HG03045 (cell line): Measurements from ENCODE around the gene EPSTI1.

ENCODE experiments used
- ATAC-seq: cut with Tn5 transposase; IDR thresholded peaks from one replicate; pipeline ENCODE4 v1.9.1; 2021; ENCODE audit warnings: mild to moderate bottlenecking, moderate library complexity; ENCODE audit not compliant: unreplicated experiment

The EPSTI1 gene, protein sequence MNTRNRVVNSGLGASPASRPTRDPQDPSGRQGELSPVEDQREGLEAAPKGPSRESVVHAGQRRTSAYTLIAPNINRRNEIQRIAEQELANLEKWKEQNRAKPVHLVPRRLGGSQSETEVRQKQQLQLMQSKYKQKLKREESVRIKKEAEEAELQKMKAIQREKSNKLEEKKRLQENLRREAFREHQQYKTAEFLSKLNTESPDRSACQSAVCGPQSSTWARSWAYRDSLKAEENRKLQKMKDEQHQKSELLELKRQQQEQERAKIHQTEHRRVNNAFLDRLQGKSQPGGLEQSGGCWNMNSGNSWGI

DNA sequence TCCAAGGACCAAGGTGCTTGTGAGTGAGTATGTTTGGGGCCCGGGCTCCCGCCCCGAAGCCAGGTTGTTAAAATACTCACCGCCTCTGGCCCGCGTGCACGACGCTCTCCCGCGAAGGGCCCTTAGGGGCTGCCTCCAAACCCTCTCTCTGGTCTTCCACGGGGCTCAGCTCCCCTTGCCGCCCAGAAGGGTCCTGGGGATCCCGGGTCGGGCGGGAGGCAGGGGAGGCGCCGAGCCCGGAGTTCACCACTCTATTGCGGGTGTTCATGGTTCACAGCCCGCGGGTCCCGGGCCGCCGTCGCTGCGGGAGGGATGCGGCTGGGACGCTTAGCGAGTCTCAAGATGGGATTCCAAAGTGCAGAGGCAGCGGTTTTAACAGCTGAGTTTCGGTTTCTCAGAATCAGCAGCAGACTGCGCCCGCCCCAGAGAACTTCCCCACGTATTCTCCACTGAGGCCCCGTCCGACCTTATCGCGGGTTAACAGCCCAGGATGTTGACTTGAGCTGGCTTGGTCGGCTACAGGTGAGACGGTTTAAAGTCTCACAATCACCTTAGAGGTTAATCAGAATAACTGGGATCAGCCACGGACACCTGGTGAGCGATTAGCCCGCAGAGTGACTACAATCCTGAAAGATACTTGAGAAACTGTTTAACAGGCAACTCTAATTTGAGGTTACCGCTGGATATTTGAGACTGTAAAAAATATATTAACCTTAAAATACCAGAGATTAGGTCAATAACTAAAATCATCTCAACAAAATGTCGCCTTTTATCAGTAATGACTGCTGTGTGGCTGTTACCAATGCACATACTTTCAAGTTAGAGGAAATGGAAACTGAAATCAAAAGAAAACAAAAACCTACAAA is at the start of gene EPSTI1:
Gene EPSTI1 (minus strand): TSS at position 344 of the 866 bp plus-strand sequence. CDS start 76 bp downstream, at position 268.
- peak; percentile 87 for ATAC-seq

DNA sequence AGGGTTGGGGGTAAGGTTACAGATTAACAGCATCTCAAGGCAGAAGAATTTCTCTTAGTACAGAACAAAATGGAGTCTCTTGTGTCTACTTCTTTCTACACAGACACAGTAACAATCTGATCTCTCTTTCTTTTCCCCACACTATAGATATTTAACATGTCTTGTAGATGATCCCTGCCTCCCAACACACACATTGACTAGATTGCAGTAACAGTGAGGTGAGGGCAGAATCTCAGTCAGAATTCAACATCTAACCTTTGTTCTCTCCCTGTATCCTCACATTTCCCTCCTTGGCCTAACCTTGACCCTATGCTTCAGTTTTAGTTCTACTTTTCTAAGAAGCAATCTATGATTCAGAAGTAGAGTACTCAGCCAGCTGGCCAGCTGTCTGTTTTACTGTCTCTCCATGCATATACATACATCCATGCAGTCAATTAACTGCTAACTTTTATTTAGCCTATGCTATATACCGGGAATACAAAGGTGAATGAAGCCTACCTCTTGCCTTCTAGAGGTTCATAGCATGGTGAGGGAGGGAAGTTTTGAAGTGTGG is 49.4 kb upstream of the EPSTI1 start:
- peak; percentile 46 for ATAC-seq

DNA sequence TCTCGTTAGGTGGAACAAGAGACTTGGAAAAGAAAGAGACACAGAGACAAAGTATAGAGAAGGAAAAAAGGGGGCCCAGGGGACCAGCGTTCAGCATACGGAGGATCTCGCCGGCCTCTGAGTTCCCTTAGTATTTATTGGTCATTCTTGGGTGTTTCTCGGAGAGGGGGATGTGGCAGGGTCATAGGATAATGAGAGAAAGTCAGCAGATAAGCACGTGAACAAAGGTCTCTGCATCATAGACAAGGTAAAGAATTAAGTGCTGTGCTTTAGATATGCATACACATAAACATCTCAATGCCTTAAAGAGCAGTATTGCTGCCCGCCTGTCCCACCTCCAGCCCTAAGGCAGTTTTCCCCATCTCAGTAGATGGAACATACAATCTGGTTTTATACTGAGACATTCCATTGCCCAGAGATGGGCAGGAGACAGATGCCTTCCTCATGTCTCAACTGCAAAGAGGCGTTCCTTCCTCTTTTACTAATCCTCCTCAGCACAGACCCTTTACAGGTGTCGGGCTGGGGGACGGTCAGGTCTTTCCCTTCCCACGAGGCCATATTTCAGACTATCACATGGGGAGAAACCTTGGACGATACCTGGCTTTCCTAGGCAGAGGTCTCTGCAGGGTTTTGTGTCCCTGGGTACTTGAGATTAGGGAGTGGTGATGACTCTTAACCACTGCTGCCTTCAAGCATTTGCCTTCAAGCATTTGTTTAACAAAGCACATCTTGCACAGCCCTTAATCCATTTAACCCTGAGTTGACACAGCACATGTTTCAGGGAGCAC is 48.7 kb upstream of the EPSTI1 start:
- peak; percentile 18 for ATAC-seq

DNA sequence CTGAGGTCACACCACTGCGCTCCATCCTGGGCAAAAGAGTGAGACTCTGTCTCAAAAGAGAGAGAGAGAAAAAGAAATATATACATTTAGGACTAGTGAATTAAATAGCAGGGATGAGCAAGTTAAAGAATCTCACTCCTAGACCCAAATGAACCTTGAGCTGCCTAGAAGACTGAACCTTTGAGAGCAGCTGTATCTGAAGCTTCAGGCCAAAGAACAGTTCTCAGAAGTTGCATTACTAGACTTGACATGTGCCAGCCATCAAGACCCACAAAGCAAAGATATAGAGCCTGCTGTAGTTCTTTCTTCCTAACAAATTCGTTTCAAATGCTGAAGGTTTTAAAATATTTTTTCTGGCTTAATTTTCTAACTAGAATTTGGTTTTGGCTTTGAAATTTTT is 47.9 kb upstream of the EPSTI1 start:
- ATAC-seq = no peak

DNA sequence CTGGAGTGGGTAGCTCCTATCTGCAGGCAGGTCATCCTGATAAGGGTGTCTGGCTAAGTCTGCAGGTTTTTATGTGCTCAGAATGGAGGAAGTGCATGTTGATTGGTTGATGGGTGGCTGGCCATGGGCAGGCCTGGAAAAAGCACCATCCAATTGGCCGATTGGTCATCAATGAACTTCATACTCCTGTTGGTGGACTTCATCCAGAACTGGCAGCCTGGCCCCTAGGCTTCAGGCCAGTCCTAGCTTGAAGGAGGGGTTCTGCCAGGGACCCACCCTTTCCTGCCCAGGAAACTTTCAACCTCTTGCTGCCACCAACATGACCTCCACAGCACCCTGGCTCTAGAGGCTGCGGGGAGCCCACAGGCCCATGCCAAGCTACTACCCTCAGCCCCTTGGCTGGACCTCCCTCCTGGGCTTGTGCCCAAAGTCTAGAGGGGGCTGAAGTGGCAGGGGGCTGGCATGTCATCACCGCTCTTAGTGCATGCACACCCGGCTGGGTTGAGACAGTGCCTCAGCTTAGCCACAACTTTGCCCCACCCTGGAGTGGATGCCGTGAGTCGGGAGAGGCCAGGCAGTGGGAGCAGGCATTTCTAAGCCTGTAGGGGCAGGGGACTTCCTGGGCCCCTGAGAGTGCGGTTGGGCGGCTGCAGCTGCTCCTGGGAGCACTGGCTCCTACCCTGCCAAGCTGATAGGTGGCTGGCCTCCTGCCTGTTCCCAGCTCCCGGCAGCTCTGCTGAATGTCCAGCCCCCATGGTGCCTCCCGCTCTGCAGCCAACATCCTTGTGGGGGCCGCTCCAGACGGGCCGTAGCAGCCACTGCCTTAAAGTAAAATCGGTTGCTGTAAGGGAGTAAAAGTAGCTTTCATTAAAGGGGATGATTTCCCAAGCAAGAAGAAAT is 44.6 kb upstream of the EPSTI1 start:
- no peak for ATAC-seq

DNA sequence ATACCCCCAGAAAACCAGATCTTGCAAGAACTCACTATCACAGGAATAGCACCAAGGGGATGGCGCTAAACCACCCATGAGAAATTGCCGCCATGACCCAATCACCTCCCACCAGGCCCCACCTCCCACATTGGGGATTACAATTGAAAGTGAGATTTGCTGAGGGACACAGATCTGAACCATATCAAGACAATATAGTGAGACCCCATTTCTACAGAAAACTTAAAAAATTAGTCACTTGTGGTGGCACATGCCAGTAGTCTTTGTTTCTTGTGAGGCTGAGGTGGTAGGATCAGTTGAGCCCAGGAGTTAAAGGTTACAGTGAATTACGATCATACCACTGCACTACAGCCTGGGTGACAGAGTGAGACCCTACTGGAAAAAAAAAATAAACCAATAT is 41.0 kb upstream of the EPSTI1 start:
- ATAC-seq = no peak

DNA sequence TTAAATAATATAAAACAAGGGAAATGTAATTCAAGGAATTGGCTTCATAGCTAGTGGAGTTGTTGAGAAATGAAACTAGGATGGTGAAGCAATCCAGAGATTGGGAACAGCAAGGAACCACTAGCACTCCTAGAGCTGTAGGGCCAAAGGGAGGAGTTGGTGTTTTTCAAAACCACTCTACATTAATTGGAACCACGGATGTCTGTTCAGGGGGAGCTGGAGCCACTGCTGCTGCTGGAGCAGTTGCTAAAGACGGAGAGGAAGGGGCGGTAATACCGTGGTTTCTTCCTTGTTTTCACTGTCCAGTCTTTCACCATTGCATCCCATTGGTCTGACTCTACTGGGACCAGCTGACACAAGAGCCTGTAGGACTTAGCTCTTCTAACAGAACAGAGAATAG is 39.8 kb upstream of the EPSTI1 start:
- ATAC-seq = no peak

DNA sequence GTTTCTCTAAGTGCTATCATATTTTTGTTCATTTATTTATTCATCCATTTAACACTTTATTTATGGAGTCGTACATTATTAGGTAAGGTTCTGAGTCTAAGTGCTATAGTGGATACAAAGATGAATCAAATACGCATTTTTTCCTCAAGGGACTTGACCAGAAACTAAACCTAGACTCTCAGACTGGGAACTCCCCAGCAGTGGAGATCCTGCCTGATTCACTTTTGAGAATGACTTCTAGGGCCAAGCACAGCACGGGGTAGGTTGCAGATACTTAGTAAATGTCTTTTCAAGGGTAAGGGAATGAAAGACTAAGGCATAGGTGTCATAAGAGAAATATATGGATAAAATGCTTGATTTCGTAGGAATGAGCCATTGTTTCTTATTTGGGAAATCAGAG is 38.5 kb upstream of the EPSTI1 start:
- ATAC-seq = no peak

DNA sequence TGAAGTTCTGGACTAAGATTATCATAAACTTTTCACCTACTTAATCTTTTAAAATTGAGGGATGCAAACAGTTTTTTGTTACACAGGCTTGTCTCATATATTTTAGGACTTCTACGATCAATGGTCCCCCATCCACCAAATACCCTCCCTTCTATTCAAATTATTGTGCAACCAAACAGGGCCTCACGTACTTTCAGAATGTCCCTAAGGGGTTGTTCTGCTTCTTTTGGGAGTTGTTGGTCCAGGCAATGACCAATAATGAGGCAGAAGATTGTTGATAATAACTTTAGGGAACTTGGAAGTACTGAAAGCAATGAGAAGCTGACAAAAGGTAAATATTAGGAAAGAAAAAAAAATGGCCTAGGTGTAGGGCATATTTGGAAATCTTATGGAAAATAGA is 34.2 kb upstream of the EPSTI1 start:
- ATAC-seq = no peak

DNA sequence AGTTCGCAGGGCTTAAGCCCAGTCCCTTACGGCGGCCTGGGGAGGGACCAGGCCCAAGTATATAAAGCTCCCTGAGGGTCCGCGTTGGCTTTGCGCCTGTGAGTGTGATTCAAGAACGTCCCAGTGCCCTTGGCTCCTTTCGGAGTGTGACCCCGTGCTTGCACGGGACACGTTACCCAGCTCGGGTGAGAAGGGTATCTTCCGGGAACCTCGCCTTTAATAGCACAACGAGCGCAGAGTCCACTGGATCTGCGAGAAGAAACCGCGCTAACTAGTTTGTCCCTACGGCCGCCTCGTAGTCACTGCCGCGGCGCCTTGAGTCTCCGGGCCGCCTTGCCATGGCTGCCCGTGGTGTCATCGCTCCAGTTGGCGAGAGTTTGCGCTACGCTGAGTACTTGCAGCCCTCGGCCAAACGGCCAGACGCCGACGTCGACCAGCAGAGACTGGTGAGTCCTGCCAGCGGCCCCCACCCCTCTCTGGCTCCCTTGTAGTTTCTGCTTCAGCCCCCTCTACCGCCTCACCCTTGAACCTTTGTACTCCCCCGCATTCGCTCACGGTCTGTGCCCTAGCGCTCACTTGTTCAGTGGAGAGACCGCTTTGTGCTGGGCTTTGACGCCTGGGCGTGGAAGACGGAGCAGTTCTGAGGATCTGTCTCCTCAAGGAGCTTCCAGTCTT is 31.4 kb upstream of the EPSTI1 start, which contains the start of gene DNAJC15:
Gene DNAJC15 (plus strand): TSS at position 298 of the 675 bp plus-strand sequence. CDS start 41 bp downstream, at position 339.
- peak; percentile 84 for ATAC-seq

DNA sequence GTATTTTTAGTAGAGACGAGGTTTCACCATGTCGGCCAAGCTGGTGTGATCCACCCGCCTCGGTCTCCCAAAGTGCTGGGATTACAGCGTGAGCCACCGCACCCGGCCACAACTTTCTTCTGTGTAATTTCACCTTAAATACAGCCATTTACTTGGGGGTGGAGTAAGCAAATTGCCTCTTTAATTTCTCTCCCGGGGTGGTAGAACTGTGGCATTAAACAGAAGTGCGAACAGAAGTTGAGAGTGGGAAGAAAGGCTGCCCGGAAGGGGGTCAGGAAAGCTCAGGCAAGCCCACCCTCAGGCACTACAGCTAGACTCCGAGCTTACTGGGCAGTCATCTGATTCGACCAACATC is 30.9 kb upstream of the EPSTI1 start:
- no peak for ATAC-seq

DNA sequence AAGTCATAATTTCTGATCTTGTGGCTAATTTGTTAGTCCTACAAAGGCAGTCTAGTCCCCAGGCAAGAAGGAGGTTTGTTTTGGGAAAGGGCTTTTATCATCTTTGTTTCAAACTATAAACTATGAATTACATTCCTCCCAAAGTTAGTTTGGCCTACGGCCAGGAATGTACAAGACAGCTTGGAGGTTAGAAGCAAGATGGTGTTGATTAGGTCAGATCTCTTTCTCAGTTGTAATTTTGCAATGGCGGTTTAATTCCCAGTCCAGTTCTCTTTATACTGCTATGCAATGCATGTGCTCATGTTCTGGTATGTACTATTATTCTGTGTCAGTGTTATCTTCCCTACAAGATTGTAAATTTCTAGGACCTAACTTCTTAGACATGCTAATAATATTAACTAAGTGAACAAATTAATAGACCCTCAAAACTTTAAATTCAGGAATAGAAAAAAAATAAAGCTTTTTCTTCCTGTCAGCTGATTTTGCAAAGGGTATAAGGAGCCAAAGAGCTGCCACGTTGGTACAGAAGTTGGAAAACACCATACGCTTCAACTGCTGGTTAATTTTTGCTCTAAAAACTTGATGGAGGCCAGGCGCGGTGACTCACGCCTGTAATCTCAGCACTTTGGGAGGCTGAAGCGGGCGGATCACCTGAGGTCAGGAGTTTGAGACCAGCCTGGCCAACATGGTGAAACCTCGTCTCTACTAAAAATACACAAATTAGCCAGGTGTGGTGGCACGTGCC is 30.1 kb upstream of the EPSTI1 start:
- ATAC-seq = no peak

DNA sequence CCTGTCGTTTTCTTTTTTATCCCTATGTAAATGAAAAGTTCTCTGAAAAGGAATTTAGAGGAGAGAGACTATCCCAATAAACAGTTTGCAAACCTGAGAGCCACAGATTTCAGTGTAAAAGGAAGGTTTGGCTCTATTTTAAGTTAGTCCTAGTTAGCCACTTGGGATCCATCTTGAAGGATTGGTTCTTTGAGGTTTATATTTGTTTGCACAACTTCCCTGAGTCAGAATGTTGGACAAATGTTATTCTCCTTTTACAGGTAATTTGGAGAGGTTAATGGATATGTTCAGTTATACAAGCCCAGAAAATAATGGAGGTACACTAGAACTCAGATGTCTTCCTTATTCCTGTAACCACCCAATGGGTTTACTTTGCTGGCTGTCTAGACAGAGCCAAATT is 28.8 kb upstream of the EPSTI1 start:
- ATAC-seq = no peak

DNA sequence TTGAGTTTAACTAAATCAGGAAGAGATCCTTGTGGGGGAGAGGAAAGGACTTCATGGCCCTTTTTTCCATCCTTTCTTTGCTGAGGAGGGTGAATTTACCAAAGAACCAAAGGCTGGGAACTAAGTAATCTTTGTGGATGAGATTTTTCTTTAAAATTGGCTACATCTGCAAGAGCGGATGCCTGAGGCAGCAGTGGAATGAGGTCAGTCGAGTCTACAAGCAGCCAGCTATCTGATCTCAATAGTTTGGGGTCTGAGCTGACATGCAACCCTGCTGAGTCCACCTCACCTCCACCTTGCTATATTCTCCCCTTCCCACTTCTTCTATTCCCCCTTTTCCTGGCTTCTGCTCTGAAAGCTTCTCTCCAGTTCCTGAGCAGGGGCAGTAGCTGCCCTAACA is 27.8 kb upstream of the EPSTI1 start:
- ATAC-seq = no peak

DNA sequence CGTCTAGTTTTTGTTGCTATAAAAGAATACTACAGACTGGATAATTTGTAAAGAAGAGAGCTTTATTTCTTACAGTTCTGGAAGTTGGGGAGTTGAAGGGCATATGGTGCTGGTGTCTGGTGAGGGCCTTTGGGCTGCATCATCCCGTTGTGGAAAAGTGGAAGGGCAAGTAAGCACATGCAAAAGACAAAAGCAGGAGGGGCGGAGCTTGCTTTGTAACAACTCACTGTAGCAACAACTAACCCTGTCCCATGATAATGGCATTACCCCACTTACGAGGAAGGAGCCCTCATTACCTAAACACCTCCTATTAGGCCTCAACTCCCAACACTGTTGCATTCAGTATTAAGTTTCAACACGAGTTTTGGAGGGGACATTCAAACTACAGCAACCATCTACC is 24.2 kb upstream of the EPSTI1 start:
- ATAC-seq = no peak

DNA sequence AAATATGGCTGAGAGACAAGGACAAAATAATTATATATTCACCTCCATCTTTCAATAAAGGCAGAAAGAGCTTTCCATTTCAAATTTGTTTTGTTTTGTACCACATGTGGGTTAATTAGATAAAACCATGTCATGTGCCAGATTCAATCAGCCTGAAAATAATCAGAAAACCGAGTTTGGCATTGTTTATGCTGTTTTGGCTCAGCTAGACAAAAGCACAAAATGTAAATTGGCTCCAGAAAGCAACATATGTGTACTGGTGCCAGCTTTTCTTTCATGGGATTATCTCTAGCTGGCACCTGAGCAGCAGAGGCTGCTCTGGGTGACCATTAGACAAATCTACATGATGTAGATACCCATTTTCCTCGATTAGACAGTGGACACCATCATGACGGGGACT is 22.1 kb upstream of the EPSTI1 start:
- ATAC-seq = no peak

DNA sequence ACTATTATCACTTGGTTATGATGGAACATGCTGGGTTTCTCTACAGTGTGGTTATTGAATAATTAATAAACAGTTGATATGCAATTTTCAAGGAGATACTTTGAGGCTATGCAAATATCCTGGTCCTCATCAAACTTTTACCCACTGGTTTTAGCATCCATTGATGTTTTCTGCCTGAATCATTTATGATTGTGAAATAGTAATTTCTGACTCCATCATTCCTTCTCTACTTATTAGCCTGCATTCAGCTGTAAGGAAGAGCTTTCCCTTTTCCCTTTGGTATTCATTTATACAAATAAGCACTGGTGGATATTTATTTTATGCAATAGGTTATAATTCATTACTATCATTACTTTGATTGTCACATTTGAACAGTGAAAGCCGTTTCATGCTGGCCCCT is 17.5 kb upstream of the EPSTI1 start:
- no peak for ATAC-seq

DNA sequence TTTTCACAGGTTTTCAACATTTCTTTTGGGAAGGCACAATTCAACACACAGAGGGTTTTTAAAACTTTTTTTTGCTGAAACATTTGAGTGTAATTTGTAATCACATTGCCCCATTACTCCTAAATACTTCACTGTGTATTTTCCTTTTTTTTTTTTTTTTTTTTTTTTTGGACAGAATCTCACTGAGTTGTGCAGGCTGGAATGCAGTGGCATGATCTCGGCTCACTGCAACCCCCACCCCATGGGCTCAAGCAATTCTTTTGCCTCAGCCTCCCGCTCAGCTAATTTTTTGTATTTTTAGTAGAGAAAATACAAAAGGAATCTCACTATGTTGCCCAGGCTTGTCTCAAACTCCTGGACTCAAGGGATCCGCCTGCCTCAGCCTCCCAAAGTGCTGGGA is 16.6 kb upstream of the EPSTI1 start:
- ATAC-seq = no peak
